Measurements from ENCODE around the gene GNB3. TPM values are rescaled to one million over a fixed set of nuclear protein-coding genes. Genes with fewer than 3 reads are reported as not detected.

Gene GNB3
- total and polyA plus RNA-seq, 8 donors: 0.87 to 11.1 (median 2.7) TPM; not detected in 1

GRCh38 chr12:6809056-6809455 lies 31.7 kb upstream of the GNB3 start:
- no peaks in the 10 kb centered on the region for H3K36me3 ChIP-seq
- no peak overlapping the region for H3K27ac ChIP-seq
- no peaks in the 10 kb centered on the region for H3K9me3 ChIP-seq
- no peak overlapping the region for H3K4me3 ChIP-seq
- 78 to 87% (median 81%) methylated on average over 10 of the region's 10 CpGs for WGBS, 5 donors
- H3K4me1 ChIP-seq: no peaks in the 10 kb centered on the region
- intact Hi-C loops (cut with DNase I; ENCODE audit: low total_unique reads): no loop called here
- no peaks in the 10 kb centered on the region for H3K27me3 ChIP-seq
- TF ChIP-seq POLR2AphosphoS5 (IDR thresholded peaks at IDR 0.05): no peak
- no peak for TF ChIP-seq POLR2A (IDR thresholded peaks at IDR 0.05)
- no peak for TF ChIP-seq CTCF (IDR thresholded peaks at IDR 0.05)
- TF ChIP-seq EP300 (IDR thresholded peaks at IDR 0.05): no peak
- no peak for DNase-seq

GRCh38 chr12:6810758-6811157 lies 30.0 kb upstream of the GNB3 start:
- 43 to 75% (median 57%) methylated on average over 1 of the region's 1 CpG for WGBS, 5 donors
- no peaks in the 10 kb centered on the region for H3K9me3 ChIP-seq
- TF ChIP-seq EP300 (IDR thresholded peaks at IDR 0.05): no peak
- TF ChIP-seq POLR2AphosphoS5 (IDR thresholded peaks at IDR 0.05): no peak
- no peak for TF ChIP-seq POLR2A (IDR thresholded peaks at IDR 0.05)
- TF ChIP-seq CTCF (IDR thresholded peaks at IDR 0.05): no peak
- no peak for DNase-seq
- peaks cover 0 to 4% (median 0%) of the 10 kb centered on the region in 4 donors for H3K36me3 ChIP-seq
- intact Hi-C loops (cut with DNase I; ENCODE audit: low total_unique reads): no loop called here
- no peak overlapping the region for H3K4me3 ChIP-seq
- peaks cover 0 to 11% (median 0%) of the 10 kb centered on the region in 3 donors for H3K27me3 ChIP-seq
- no peak overlapping the region for H3K27ac ChIP-seq
- H3K4me1 ChIP-seq: no peaks in the 10 kb centered on the region

GRCh38 chr12:6813363-6813762 lies 27.4 kb upstream of the GNB3 start:
- TF ChIP-seq CTCF (IDR thresholded peaks at IDR 0.05) (no peak), POLR2AphosphoS5 (IDR thresholded peaks at IDR 0.05) (no peak), POLR2A (IDR thresholded peaks at IDR 0.05) (no peak), EP300 (IDR thresholded peaks at IDR 0.05) (no peak)
- Histone ChIP-seq H3K4me1 (no peaks in the 10 kb centered on the region), H3K27ac (no peak overlapping the region), H3K36me3 (peaks cover 0 to 4% (median 0%) of the 10 kb centered on the region in 4 donors), H3K4me3 (no peak overlapping the region), H3K27me3 (peaks cover 0 to 11% (median 0%) of the 10 kb centered on the region in 3 donors), H3K9me3 (no peaks in the 10 kb centered on the region)
- no peak for DNase-seq
- WGBS, 5 donors: 25 to 39% (median 34%) methylated on average over 4 of the region's 4 CpGs
- intact Hi-C loops (cut with DNase I; ENCODE audit: low total_unique reads): no loop called here

GRCh38 chr12:6816598-6816997 lies 24.1 kb upstream of the GNB3 start:
- intact Hi-C loops (cut with DNase I; ENCODE audit: low total_unique reads): no loop called here

More at GRCh38 chr12:6816598-6816997, 24.1 kb upstream of the GNB3 start:
- peaks cover 5 to 9% (median 8%) of the 10 kb centered on the region in 4 donors for H3K4me1 ChIP-seq
- H3K9me3 ChIP-seq: no peaks in the 10 kb centered on the region
- no peak for DNase-seq
- peaks cover 0 to 30% (median 4%) of the 10 kb centered on the region in 3 donors for H3K27me3 ChIP-seq
- TF ChIP-seq CTCF (IDR thresholded peaks at IDR 0.05) (no peak), EP300 (IDR thresholded peaks at IDR 0.05) (no peak), POLR2A (IDR thresholded peaks at IDR 0.05) (no peak), POLR2AphosphoS5 (IDR thresholded peaks at IDR 0.05) (no peak)
- H3K4me3 ChIP-seq: no peak overlapping the region
- no peak overlapping the region for H3K27ac ChIP-seq
- 23 to 49% (median 41%) methylated on average over 3 of the region's 3 CpGs for WGBS, 5 donors
- H3K36me3 ChIP-seq: peaks cover 0 to 4% (median 0%) of the 10 kb centered on the region in 4 donors

All from stomach (tissue), 9 donors.